CD4-positive, alpha-beta T cell (primary cell): ENCODE measurements around the gene RIT2. TPM values are rescaled to one million over a fixed set of nuclear protein-coding genes. Genes with fewer than 3 reads are reported as not detected.

Experiments used
- ATAC-seq: fragments of 200-7000 bp; cut with Tn5 transposase; one replicate; pipeline ENCODE4 v1.10.0; 2022; ENCODE audit warnings: mild to moderate bottlenecking; ENCODE audit not compliant: poor library complexity
- CTCF ChIA-PET: fragments of 350-600 bp; sonication (Branson Sonifier 250); formaldehyde crosslinking; loops from one replicate; lab custom pipeline; 2021; ENCODE audit warnings: antibody characterized with exemption, inconsistent platforms; lab: Charles Lee
- POLR2A ChIA-PET: fragments of 350-600 bp; sonication (Branson Sonifier 250); formaldehyde crosslinking; loops from one replicate; lab custom pipeline; 2021; ENCODE audit warnings: antibody characterized with exemption, inconsistent platforms; lab: Charles Lee
- DNase-seq, 14 experiments: peaks; one replicate each; pipeline ENCODE4 v3.0.0-alpha.2; 2013 to 2020; ENCODE audit warnings: mixed read lengths in 2 of 14
- H3K27ac ChIP-seq, 2 donors: one replicate each; pipeline versions ENCODE4 v1.5.1 to v1.7.0; 2013; ENCODE audit warnings: low read length in 2 of 2, low read depth in 1 of 2, mild to moderate bottlenecking in 1 of 2
- H3K27me3 ChIP-seq, 2 experiments: 1 replicate in 1 of 2; 2 replicates in 1 of 2; pipeline versions ENCODE4 v1.6.1 to v1.7.0; 2013; ENCODE audit warnings: low read length in 2 of 2, control low read depth in 1 of 2, mild to moderate bottlenecking in 1 of 2, moderate library complexity in 1 of 2; ENCODE audit not compliant: insufficient read depth in 2 of 2, control insufficient read depth in 1 of 2
- H3K36me3 ChIP-seq: one replicate; pipeline ENCODE4 v1.6.1; 2013; ENCODE audit warnings: low read length, control low read depth; ENCODE audit not compliant: insufficient read depth
- H3K4me1 ChIP-seq: one replicate; pipeline ENCODE4 v1.6.1; 2013; ENCODE audit warnings: low read length, control low read depth; ENCODE audit not compliant: insufficient read depth
- H3K4me3 ChIP-seq: one replicate; pipeline ENCODE4 v1.5.1; 2013; ENCODE audit warnings: mild to moderate bottlenecking, low read length, moderate library complexity
- H3K9me3 ChIP-seq, 2 experiments: 1 replicate in 1 of 2; 2 replicates in 1 of 2; pipeline versions ENCODE4 v1.6.1 to v1.7.0; 2013; ENCODE audit warnings: low read length in 2 of 2, mild to moderate bottlenecking in 2 of 2, control low read depth in 1 of 2, moderate library complexity in 1 of 2; ENCODE audit not compliant: control insufficient read depth in 1 of 2, insufficient read depth in 1 of 2
- H3K27ac Mint-ChIP-seq: one replicate; pipeline ENCODE4 v1.8.0; 2020; ENCODE audit warnings: mixed read lengths
- H3K27me3 Mint-ChIP-seq: one replicate; pipeline ENCODE4 v1.8.0; 2021; ENCODE audit warnings: mixed read lengths
- H3K36me3 Mint-ChIP-seq: one replicate; pipeline ENCODE4 v1.8.0; 2021; ENCODE audit warnings: low read depth, mixed read lengths
- H3K4me1 Mint-ChIP-seq: one replicate; pipeline ENCODE4 v1.8.0; 2021; ENCODE audit warnings: low read depth, mixed read lengths
- H3K4me3 Mint-ChIP-seq: one replicate; pipeline ENCODE4 v1.8.0; 2020; ENCODE audit warnings: mild to moderate bottlenecking, mixed read lengths
- H3K9me3 Mint-ChIP-seq: one replicate; pipeline ENCODE4 v1.8.0; 2020; ENCODE audit warnings: mixed read lengths
- intact Hi-C, 2 experiments: fragments of 100-400 bp; cut with DNase I in 1 of 2; cut with micrococcal nuclease in 1 of 2; formaldehyde crosslinking; loops; one replicate each; pipeline versions ENCODE4 v1.15.1 to v1.9.0; 2023 to 2025; cut with DNase I, micrococcal nuclease
- total RNA-seq, 174 experiments: library from RNA in 2 of 174; stranded (reverse) in 2 of 174; gene quantifications; one replicate each; pipeline ENCODE4 v1.2.3 and lab custom pipeline; 2021 to 2026
- TF ChIP-seq, protein P1 (sequence below): fragments of 200-600 bp; IDR thresholded peaks from one replicate; pipeline ENCODE4 v1.8.0; 2022; ENCODE audit warnings: antibody characterized with exemption, mild to moderate bottlenecking

RIT2 gene
- total RNA-seq, 2 experiments from 2014 or later = not detected

DNA sequence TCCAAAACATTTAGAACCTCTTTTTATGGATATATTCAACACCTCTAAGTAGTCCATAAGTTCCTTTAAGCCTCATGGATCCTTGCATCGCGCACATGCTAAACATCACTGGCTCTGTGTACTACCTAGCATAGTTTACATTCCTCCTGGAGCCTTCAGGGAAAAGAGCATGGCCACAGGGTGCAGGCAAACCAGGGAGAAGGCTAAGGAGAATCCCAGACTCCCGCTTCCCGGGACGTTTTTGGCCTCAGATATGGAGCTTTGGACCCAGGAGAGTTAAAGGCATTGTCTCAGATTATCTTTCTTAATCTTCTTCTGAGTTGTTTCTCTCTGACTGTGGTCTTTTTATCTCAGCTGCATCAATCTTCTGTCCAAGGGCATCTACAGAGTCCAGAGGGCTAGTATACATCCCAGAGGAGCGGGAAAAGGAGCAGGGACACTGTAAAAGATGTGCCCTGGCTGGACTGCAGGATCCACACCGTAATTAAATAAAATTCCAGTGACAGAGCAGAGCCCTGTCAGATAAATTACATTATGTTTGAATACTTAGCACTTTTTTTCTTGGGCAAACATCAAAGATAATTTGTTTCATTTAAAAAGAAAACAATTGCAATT is 36.9 kb downstream of the RIT2 start:
- CTCF ChIA-PET = no interaction called here
- H3K27ac Mint-ChIP-seq = no peak overlapping the region
- Histone ChIP-seq H3K27ac (no peak overlapping the region), H3K9me3 (peaks cover 0 to 3% of the 10 kb centered on the region in 2 experiments), H3K4me3 (no peak overlapping the region), H3K36me3 (no peaks in the 10 kb centered on the region), H3K27me3 (no peaks in the 10 kb centered on the region), H3K4me1 (no peaks in the 10 kb centered on the region)
- no peak for DNase-seq
- no peaks in the 10 kb centered on the region for H3K27me3 Mint-ChIP-seq
- no peaks in the 10 kb centered on the region for H3K4me1 Mint-ChIP-seq
- no peak overlapping the region for H3K4me3 Mint-ChIP-seq
- POLR2A ChIA-PET = no interaction called here
- H3K9me3 Mint-ChIP-seq = peaks cover 4% of the 10 kb centered on the region
- H3K36me3 Mint-ChIP-seq = no peaks in the 10 kb centered on the region
- ATAC-seq = no peak
- intact Hi-C loops = no loop called here
- TF ChIP-seq, protein P1, sequence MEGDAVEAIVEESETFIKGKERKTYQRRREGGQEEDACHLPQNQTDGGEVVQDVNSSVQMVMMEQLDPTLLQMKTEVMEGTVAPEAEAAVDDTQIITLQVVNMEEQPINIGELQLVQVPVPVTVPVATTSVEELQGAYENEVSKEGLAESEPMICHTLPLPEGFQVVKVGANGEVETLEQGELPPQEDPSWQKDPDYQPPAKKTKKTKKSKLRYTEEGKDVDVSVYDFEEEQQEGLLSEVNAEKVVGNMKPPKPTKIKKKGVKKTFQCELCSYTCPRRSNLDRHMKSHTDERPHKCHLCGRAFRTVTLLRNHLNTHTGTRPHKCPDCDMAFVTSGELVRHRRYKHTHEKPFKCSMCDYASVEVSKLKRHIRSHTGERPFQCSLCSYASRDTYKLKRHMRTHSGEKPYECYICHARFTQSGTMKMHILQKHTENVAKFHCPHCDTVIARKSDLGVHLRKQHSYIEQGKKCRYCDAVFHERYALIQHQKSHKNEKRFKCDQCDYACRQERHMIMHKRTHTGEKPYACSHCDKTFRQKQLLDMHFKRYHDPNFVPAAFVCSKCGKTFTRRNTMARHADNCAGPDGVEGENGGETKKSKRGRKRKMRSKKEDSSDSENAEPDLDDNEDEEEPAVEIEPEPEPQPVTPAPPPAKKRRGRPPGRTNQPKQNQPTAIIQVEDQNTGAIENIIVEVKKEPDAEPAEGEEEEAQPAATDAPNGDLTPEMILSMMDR = no peak

DNA sequence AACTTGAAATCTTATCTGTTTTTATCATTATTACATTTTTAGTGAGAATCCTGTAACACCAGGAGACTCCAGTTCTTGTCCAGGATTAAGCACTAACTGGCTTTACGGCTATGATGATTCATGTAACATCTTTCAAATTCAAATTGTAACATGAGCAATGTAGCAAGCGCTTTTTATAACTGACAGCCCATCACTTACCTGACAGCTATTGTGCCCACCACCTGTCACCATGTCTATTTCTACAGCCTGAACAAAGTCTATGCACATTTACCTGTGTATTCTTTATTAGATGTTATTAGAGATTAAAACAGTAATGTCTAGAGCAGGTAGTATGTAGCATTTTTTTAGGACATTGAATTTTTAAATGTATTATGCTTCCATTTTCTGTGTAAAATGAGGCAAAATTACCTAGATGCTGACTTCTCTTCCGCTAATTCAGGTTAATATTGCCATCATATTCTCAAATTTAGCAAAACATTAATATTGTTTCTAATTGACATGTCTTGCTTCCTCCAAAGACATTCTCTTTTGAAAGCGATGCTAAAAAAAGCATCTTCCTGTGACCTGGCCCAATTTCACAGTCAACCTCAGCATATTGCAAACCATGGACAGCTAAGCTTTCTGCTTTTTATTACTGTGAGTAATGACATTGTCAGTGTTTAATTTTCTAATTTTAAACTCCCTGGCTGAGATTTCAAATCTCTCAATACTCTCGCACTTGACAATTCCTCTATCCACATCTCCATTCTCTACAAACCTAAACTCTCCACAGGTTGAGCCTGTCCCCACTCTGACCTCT is 37.8 kb downstream of the RIT2 start:
- DNase-seq (no peak), ATAC-seq (no peak)
- no peak overlapping the region for H3K27ac ChIP-seq
- ChIA-PET CTCF (no interaction called here), POLR2A (no interaction called here)
- intact Hi-C loops = no loop called here
- TF ChIP-seq, protein P1 = no peak
- no peak overlapping the region for H3K27ac Mint-ChIP-seq
- peaks cover 0 to 3% of the 10 kb centered on the region in 2 experiments for H3K9me3 ChIP-seq
- no peak overlapping the region for H3K4me3 ChIP-seq
- no peaks in the 10 kb centered on the region for H3K36me3 Mint-ChIP-seq
- H3K36me3 ChIP-seq = no peaks in the 10 kb centered on the region
- H3K27me3 Mint-ChIP-seq = no peaks in the 10 kb centered on the region
- no peaks in the 10 kb centered on the region for H3K4me1 ChIP-seq
- H3K27me3 ChIP-seq = no peaks in the 10 kb centered on the region
- H3K4me1 Mint-ChIP-seq = no peaks in the 10 kb centered on the region
- H3K9me3 Mint-ChIP-seq = peaks cover 4% of the 10 kb centered on the region
- H3K4me3 Mint-ChIP-seq = no peak overlapping the region

DNA sequence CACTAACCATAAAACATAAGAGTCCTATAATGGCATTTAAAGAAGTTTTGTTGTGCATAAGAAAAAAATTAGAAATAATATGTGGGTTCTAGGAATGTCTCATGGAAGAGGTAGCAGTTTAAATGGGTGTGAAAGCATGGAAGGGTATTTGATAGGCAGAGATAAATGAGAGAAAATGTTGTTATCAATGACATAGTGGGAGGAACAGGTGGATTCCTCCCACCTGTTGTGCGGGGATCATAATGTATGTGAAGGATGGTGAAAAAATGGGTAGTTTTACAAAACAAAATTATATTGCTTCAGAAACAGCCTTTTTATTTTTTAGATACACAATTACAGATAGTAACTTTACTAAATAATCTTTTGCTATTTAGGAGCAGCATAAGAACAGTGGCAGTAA is 41.7 kb downstream of the RIT2 start:
- no peaks in the 10 kb centered on the region for H3K4me1 Mint-ChIP-seq
- peaks cover 4% of the 10 kb centered on the region for H3K9me3 Mint-ChIP-seq
- H3K36me3 Mint-ChIP-seq = no peaks in the 10 kb centered on the region
- TF ChIP-seq, protein P1 = no peak
- H3K9me3 ChIP-seq = peaks cover 0 to 3% of the 10 kb centered on the region in 2 experiments
- intact Hi-C loops = no loop called here
- no peaks in the 10 kb centered on the region for H3K27me3 Mint-ChIP-seq
- H3K27ac ChIP-seq = no peak overlapping the region
- DNase-seq = no peak
- ChIA-PET CTCF (no interaction called here), POLR2A (no interaction called here)
- no peaks in the 10 kb centered on the region for H3K27me3 ChIP-seq
- no peak overlapping the region for H3K27ac Mint-ChIP-seq
- no peaks in the 10 kb centered on the region for H3K4me1 ChIP-seq
- no peak overlapping the region for H3K4me3 Mint-ChIP-seq
- no peak overlapping the region for H3K4me3 ChIP-seq
- no peaks in the 10 kb centered on the region for H3K36me3 ChIP-seq
- ATAC-seq = no peak
